ENCODE measurements around the gene SLC47A2. TPM values are rescaled to one million over a fixed set of nuclear protein-coding genes. Genes with fewer than 3 reads are reported as not detected.

Gene SLC47A2
- total and polyA plus RNA-seq, 9 of the 15 experiments (the other 6 are each of a cell fraction or from before 2014, with no cell fraction given), result not detected

- H2AFZ ChIP-seq (ENCODE audit: low read depth, low read length), result no peak overlapping the region
- intact Hi-C loops (cut with micrococcal nuclease) (no loop called here), in situ Hi-C loops (cut with MboI) (no loop called here)
- CTCF ChIA-PET (ENCODE audit: low intra/inter-chr PET ratio), result no interaction called here
- no peaks in the 10 kb centered on the region; a peak in 1 of 5 replicates for H3K27me3 ChIP-seq (ENCODE audit: control insufficient read depth in 2 of 2, insufficient read depth in 2 of 2, low read length in 2 of 2)
- H3K9me3 ChIP-seq (replicated peaks; ENCODE audit: control insufficient read depth, insufficient read depth, low read depth, low read length), result no peaks in the 10 kb centered on the region
- no peak overlapping the region for H3K9ac ChIP-seq (ENCODE audit: insufficient read depth in 1 of 2, low read depth in 2 of 2, low read length in 2 of 2)
- no peaks in the 10 kb centered on the region for H3K36me3 ChIP-seq (ENCODE audit: control insufficient read depth, insufficient read depth, low read length)
- H3K4me2 ChIP-seq (ENCODE audit: insufficient read depth, low read length), result no peak overlapping the region
- POLR2A ChIA-PET, result interaction anchor here (0.7 kb wide), 1 partner anchor 115 kb away, joined by 3 read pairs; no protein-coding TSS in a partner anchor
- no peak for TF ChIP-seq FOXA1 (IDR thresholded peaks at IDR 0.05; ENCODE audit: borderline replicate concordance)
- no peak for TF ChIP-seq BACH1 (tag; IDR thresholded peaks at IDR 0.05)
- TF ChIP-seq HINFP (tag; conservative IDR thresholded peaks at IDR 0.05; ENCODE audit: low read depth), result no peak
- TF ChIP-seq ZNF79 (CRISPR knock-in tag; IDR thresholded peaks at IDR 0.05; ENCODE audit: low read depth), result no peak
- TF ChIP-seq USF2 (CRISPR knock-in tag; IDR thresholded peaks at IDR 0.05), result no peak
- no peak for TF ChIP-seq ZNF583 (CRISPR knock-in tag; IDR thresholded peaks at IDR 0.05)
- no peak for TF ChIP-seq TAF7 (tag; IDR thresholded peaks at IDR 0.05)
- no peak for TF ChIP-seq SRSF9 (IDR thresholded peaks at IDR 0.05; ENCODE audit: borderline replicate concordance, low read depth, low read length)
- TF ChIP-seq ZKSCAN1 (IDR thresholded peaks at IDR 0.05; ENCODE audit: low read depth, low read length), result no peak
- no peak for TF ChIP-seq ZNF133 (CRISPR knock-in tag; IDR thresholded peaks at IDR 0.05)
- TF ChIP-seq PPARD (CRISPR knock-in tag; IDR thresholded peaks at IDR 0.05), result no peak
- TF ChIP-seq ZBTB9 (CRISPR knock-in tag; IDR thresholded peaks at IDR 0.05), result no peak
- TF ChIP-seq SOX6 (IDR thresholded peaks at IDR 0.05), result no peak
- no peak for TF ChIP-seq HNRNPUL1 (IDR thresholded peaks at IDR 0.05; ENCODE audit: low read length)
- no peak for TF ChIP-seq MIER1 (IDR thresholded peaks at IDR 0.05; ENCODE audit: low read depth)
- 0% methylated on average over 3 of the region's 3 CpGs for WGBS (ENCODE audit: insufficient coverage, low coverage, missing lambda C conversion rate)
- BruUV-seq (replicated peaks), result no TSS peak
- H4K20me1 ChIP-seq (replicated peaks; ENCODE audit: control insufficient read depth, insufficient read depth, low read length), result no peaks in the 10 kb centered on the region
- ATAC-seq (no peak), DNase-seq (ENCODE audit: extremely low read depth in 1 of 4, low spot score in 3 of 4) (no peak), FAIRE-seq (no peak)
- H3K4me1 ChIP-seq (replicated peaks in 1 of 2; ENCODE audit: control insufficient read depth in 2 of 2, insufficient read depth in 2 of 2, low read length in 2 of 2), result no peaks in the 10 kb centered on the region
- no peak overlapping the region for H3K4me3 ChIP-seq
- no peaks in the 10 kb centered on the region for H3K79me2 ChIP-seq (ENCODE audit: control insufficient read depth, insufficient read depth, low read length)
- H3K9me1 ChIP-seq (ENCODE audit: control insufficient read depth, insufficient read depth, low read length), result no peaks in the 10 kb centered on the region
- no peak overlapping the region for H3K27ac ChIP-seq (ENCODE audit: extremely low read depth, low read depth, low read length)
Measured at GRCh38 chr17:19661121-19661520, 55.3 kb downstream of the SLC47A2 start.
